ENCODE data around the gene TTYH2. TPM values are rescaled to one million over a fixed set of nuclear protein-coding genes. Genes with fewer than 3 reads are reported as not detected.

The TTYH2 gene
- total and polyA plus RNA-seq, 10 of the 15 experiments (the other 5 are each of a cell fraction or from before 2014, with no cell fraction given) = 0.26 to 25.2 (median 6.6) TPM

GRCh38 chr17:74196541-74197317 lies 16.6 kb upstream of the TTYH2 start (continued):
- TF ChIP-seq, protein P1, sequence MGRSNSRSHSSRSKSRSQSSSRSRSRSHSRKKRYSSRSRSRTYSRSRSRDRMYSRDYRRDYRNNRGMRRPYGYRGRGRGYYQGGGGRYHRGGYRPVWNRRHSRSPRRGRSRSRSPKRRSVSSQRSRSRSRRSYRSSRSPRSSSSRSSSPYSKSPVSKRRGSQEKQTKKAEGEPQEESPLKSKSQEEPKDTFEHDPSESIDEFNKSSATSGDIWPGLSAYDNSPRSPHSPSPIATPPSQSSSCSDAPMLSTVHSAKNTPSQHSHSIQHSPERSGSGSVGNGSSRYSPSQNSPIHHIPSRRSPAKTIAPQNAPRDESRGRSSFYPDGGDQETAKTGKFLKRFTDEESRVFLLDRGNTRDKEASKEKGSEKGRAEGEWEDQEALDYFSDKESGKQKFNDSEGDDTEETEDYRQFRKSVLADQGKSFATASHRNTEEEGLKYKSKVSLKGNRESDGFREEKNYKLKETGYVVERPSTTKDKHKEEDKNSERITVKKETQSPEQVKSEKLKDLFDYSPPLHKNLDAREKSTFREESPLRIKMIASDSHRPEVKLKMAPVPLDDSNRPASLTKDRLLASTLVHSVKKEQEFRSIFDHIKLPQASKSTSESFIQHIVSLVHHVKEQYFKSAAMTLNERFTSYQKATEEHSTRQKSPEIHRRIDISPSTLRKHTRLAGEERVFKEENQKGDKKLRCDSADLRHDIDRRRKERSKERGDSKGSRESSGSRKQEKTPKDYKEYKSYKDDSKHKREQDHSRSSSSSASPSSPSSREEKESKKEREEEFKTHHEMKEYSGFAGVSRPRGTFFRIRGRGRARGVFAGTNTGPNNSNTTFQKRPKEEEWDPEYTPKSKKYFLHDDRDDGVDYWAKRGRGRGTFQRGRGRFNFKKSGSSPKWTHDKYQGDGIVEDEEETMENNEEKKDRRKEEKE (IDR thresholded peaks at IDR 0.05) = no peak
- TF ChIP-seq SIX5 (IDR thresholded peaks at IDR 0.05; ENCODE audit: low read depth, low read length, severe bottlenecking) = no peak
- no peak for TF ChIP-seq HCFC1 (IDR thresholded peaks at IDR 0.05; ENCODE audit: low read length)
- no peak for TF ChIP-seq GATAD2B (conservative IDR thresholded peaks at IDR 0.05; ENCODE audit: low read depth)
- no peak for TF ChIP-seq POLR2AphosphoS2 (IDR thresholded peaks at IDR 0.05; ENCODE audit: low read depth, low read length)
- no peak for TF ChIP-seq JUND (IDR thresholded peaks at IDR 0.05; ENCODE audit: low read depth, low read length)
- no peak for TF ChIP-seq MEF2A (IDR thresholded peaks at IDR 0.05; ENCODE audit: insufficient read depth, low read depth, low read length)
- no peak for TF ChIP-seq TCF3 (IDR thresholded peaks at IDR 0.05; ENCODE audit: borderline replicate concordance, insufficient read depth, low read depth, low read length)
- TF ChIP-seq, protein P2, sequence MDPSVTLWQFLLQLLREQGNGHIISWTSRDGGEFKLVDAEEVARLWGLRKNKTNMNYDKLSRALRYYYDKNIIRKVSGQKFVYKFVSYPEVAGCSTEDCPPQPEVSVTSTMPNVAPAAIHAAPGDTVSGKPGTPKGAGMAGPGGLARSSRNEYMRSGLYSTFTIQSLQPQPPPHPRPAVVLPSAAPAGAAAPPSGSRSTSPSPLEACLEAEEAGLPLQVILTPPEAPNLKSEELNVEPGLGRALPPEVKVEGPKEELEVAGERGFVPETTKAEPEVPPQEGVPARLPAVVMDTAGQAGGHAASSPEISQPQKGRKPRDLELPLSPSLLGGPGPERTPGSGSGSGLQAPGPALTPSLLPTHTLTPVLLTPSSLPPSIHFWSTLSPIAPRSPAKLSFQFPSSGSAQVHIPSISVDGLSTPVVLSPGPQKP (IDR thresholded peaks at IDR 0.05; ENCODE audit: low read depth, low read length) = no peak

Measured in GM12878 (cell line).